Pulmonary artery endothelial cell (primary cell): ENCODE data around the gene CD82. TPM values are rescaled to one million over a fixed set of nuclear protein-coding genes. Genes with fewer than 3 reads are reported as not detected.

Source experiments
- DNase-seq: peaks from one replicate; pipeline ENCODE4 v3.0.0-alpha.2; 2011; ENCODE audit warnings: low read depth, low spot score
- total RNA-seq: library from RNA; depleted of rRNA; stranded (reverse); fragments of >200 nt; gene quantifications from 2 replicates; pipeline ENCODE4 v1.2.3, GENCODE V29; 2014

CD82 gene
- total RNA-seq, 1 donor from 2014 or later, result 29.0 TPM

- DNase-seq, result no peak
Measured at GRCh38 chr11:44615041-44615755, 49.7 kb downstream of the CD82 start.

GRCh38 chr11:44615913-44616791 is 50.7 kb downstream of the CD82 start:
- DNase-seq, result no peak

GRCh38 chr11:44617671-44618461 is 52.4 kb downstream of the CD82 start:
- DNase-seq, result no peak

GRCh38 chr11:44618561-44619425 is 53.3 kb downstream of the CD82 start:
- DNase-seq, result no peak

GRCh38 chr11:44620328-44620725 is 54.9 kb downstream of the CD82 start:
- DNase-seq, result no peak

GRCh38 chr11:44621140-44621681 is 55.7 kb downstream of the CD82 start:
- DNase-seq, result no peak

- no peak for DNase-seq
Measured at GRCh38 chr11:44621784-44622183, 56.3 kb downstream of the CD82 start.

- no peak for DNase-seq
Measured at GRCh38 chr11:44622190-44622650, 56.8 kb downstream of the CD82 start.

- no peak for DNase-seq
Measured at GRCh38 chr11:44622721-44623258, 57.3 kb downstream of the CD82 start.

- no peak for DNase-seq
Measured at GRCh38 chr11:44623341-44623730, 57.9 kb downstream of the CD82 start.

- no peak for DNase-seq
Measured at GRCh38 chr11:44623731-44624491, 58.4 kb downstream of the CD82 start.

GRCh38 chr11:44624761-44625221 is 59.3 kb downstream of the CD82 start:
- DNase-seq, result no peak

GRCh38 chr11:44625759-44626523 is 60.5 kb downstream of the CD82 start:
- DNase-seq, result no peak

- no peak for DNase-seq
Measured at GRCh38 chr11:44626645-44627044, 61.2 kb downstream of the CD82 start.

GRCh38 chr11:44627165-44627789 is 61.8 kb downstream of the CD82 start:
- DNase-seq, result no peak

- DNase-seq, result no peak
Measured at GRCh38 chr11:44627911-44628729, 62.7 kb downstream of the CD82 start.
